GM20000 (cell line): ENCODE data around the gene IRF4.
"Not testable (repeated sequence)": the region's sequence is repeated elsewhere in the genome, so short reads cannot be mapped to it uniquely, and the experiment has no call there.

Source experiments
- DNase-seq: peaks from one replicate; pipeline ENCODE4 v3.0.0; 2012; ENCODE audit warnings: low spot score
- CTCF ChIP-seq: IDR thresholded peaks from 2 replicates; pipeline ENCODE4 v1.5.1; 2012; ENCODE audit warnings: mild to moderate bottlenecking, control low read depth; ENCODE audit errors: extremely low read depth, missing control alignments

The IRF4 gene

GRCh38 chr6:369559-370431 is 21.8 kb upstream of the IRF4 start:
- no peak for DNase-seq
- TF ChIP-seq CTCF: no peak

GRCh38 chr6:370555-370954 is 21.0 kb upstream of the IRF4 start:
- TF ChIP-seq CTCF: no peak
- no peak for DNase-seq

- not testable (repeated sequence) for DNase-seq
Observed at GRCh38 chr6:371851-372250, 19.7 kb upstream of the IRF4 start.

- TF ChIP-seq CTCF: no peak
- DNase-seq: no peak
Observed at GRCh38 chr6:372336-372911, 19.1 kb upstream of the IRF4 start.

- TF ChIP-seq CTCF: no peak
- no peak for DNase-seq
Observed at GRCh38 chr6:373031-373430, 18.5 kb upstream of the IRF4 start.

GRCh38 chr6:373773-374724 is 17.5 kb upstream of the IRF4 start:
- DNase-seq: no peak
- TF ChIP-seq CTCF: no peak

- no peak for TF ChIP-seq CTCF
- DNase-seq: no peak
Observed at GRCh38 chr6:374956-375355, 16.6 kb upstream of the IRF4 start.
